Kidney (tissue), 14 donors: ENCODE measurements around the gene INPP5A. TPM values are rescaled to one million over a fixed set of nuclear protein-coding genes. Genes with fewer than 3 reads are reported as not detected.

Experiments used
- DNase-seq, 5 donors: peaks; one replicate each; pipeline ENCODE4 v3.0.0-alpha.2; 2013 to 2020
- FAIRE-seq: peaks from 2 replicates; lab custom pipeline; 2012; peaks lifted over from hg19 to GRCh38; lab: Jason Lieb, UNC
- H3K27ac ChIP-seq, 2 donors: one replicate each; pipeline ENCODE4 v1.7.0; 2013; ENCODE audit warnings: low read depth in 2 of 2, low read length in 2 of 2, inconsistent platforms in 1 of 2
- H3K27me3 ChIP-seq: one replicate; pipeline ENCODE4 v1.7.1; 2013; ENCODE audit warnings: low read length, inconsistent platforms; ENCODE audit not compliant: control insufficient read depth, insufficient read depth
- H3K36me3 ChIP-seq, 3 donors: one replicate each; pipeline versions ENCODE4 v1.7.0 to v1.7.1; 2013; ENCODE audit warnings: low read length in 3 of 3, control low read depth in 1 of 3, inconsistent platforms in 1 of 3; ENCODE audit not compliant: insufficient read depth in 3 of 3, control insufficient read depth in 2 of 3
- H3K4me1 ChIP-seq, 3 donors: one replicate each; pipeline versions ENCODE4 v1.7.0 to v1.7.1; 2013; ENCODE audit warnings: low read length in 3 of 3, inconsistent platforms in 1 of 3, low read depth in 1 of 3; ENCODE audit not compliant: control insufficient read depth in 2 of 3, insufficient read depth in 2 of 3
- H3K4me3 ChIP-seq, 3 donors: one replicate each; pipeline versions ENCODE4 v1.7.0 to v1.8.1; 2013; ENCODE audit warnings: low read length in 3 of 3, control low read depth in 1 of 3, inconsistent platforms in 1 of 3
- H3K9ac ChIP-seq, 3 donors: one replicate each; pipeline versions ENCODE4 v1.7.0 to v1.7.1; 2013; ENCODE audit warnings: low read length in 3 of 3, control low read depth in 1 of 3, inconsistent platforms in 1 of 3
- H3K9me3 ChIP-seq, 3 donors: one replicate each; pipeline versions ENCODE4 v1.7.0 to v1.7.1; 2013; ENCODE audit warnings: low read length in 3 of 3, control low read depth in 1 of 3, inconsistent platforms in 1 of 3; ENCODE audit not compliant: control insufficient read depth in 2 of 3, insufficient read depth in 1 of 3
- CTCF ChIP-seq: IDR thresholded peaks from 3 replicates; pipeline ENCODE4 v1.5.1; 2012; ENCODE audit warnings: mild to moderate bottlenecking, moderate library complexity, borderline replicate concordance; ENCODE audit not compliant: insufficient read depth; ENCODE audit errors: extremely low read depth
- intact Hi-C: fragments of 100-400 bp; cut with DNase I; formaldehyde crosslinking; loops from one replicate; pipeline ENCODE4 v1.11.1; 2022
- polyA plus RNA-seq: library from polyadenylated mRNA; stranded (reverse); fragments of 350-450 nt; fragmentation: Illumina TruSeq; extraction: RNeasy Lipid Tissue Mini Kit (QIAGEN cat#74804); gene quantifications from one replicate; pipeline ENCODE4 v1.2.3, GENCODE V29; 2014; ENCODE audit warnings: low read depth, low replicate concordance; ENCODE audit not compliant: insufficient read depth
- total RNA-seq: library from RNA; stranded (reverse); fragmentation: NEBNext Ultra II Directional; extraction: Animal tissue kit (Norgen Biotek cat#: 25700); gene quantifications from one replicate; pipeline ENCODE4 v1.2.1, GENCODE V29; 2021
- donor health status: control.
- donor health status: control.
- donor health status: control.
- donor health status: control.
- donor health status: control.
- donor health status: DM: yes; HTN: yes; CAD: no.
- donor health status: Normal renal cell carcinoma (clear cell type).

The INPP5A gene
- total and polyA plus RNA-seq, 2 donors from 2014 or later, result 20.8 to 40.3 TPM

GRCh38 chr10:132748545-132749370 lies 211.2 kb downstream of the INPP5A start:
- H3K4me1 ChIP-seq, result no peaks in the 10 kb centered on the region
- peaks cover 0 to 10% (median 5%) of the 10 kb centered on the region in 3 donors for H3K36me3 ChIP-seq
- DNase-seq (peak in 4 of 5 donors; percentile 79 to 84 (median 82)), FAIRE-seq (no peak)
- no peak overlapping the region for H3K4me3 ChIP-seq
- no peak overlapping the region for H3K9ac ChIP-seq
- H3K27ac ChIP-seq, result no peak overlapping the region
- no peaks in the 10 kb centered on the region for H3K9me3 ChIP-seq
- H3K27me3 ChIP-seq, result no peaks in the 10 kb centered on the region
- intact Hi-C loops, result no loop called here
- TF ChIP-seq CTCF, result no peak

GRCh38 chr10:132749371-132749795 lies 211.8 kb downstream of the INPP5A start:
- Histone ChIP-seq H3K9me3 (no peaks in the 10 kb centered on the region), H3K4me1 (no peaks in the 10 kb centered on the region), H3K27ac (no peak overlapping the region), H3K9ac (no peak overlapping the region), H3K4me3 (no peak overlapping the region), H3K27me3 (no peaks in the 10 kb centered on the region), H3K36me3 (peaks cover 0 to 10% (median 5%) of the 10 kb centered on the region in 3 donors)
- DNase-seq, result peak in 4 of 5 donors; percentile 72 to 79 (median 76)
- intact Hi-C loops, result no loop called here
- no peak for FAIRE-seq
- no peak for TF ChIP-seq CTCF

- intact Hi-C loops, result no loop called here
- no peak for TF ChIP-seq CTCF
- DNase-seq (no peak), FAIRE-seq (no peak)
- no peak overlapping the region for H3K27ac ChIP-seq
- H3K36me3 ChIP-seq, result peaks cover under 1 to 10% (median 7%) of the 10 kb centered on the region in 3 donors
- H3K4me1 ChIP-seq, result no peaks in the 10 kb centered on the region
- no peaks in the 10 kb centered on the region for H3K27me3 ChIP-seq
- H3K9ac ChIP-seq, result no peak overlapping the region
- H3K4me3 ChIP-seq, result no peak overlapping the region
- peaks cover 0 to 2% (median 0%) of the 10 kb centered on the region in 3 donors for H3K9me3 ChIP-seq
These were observed 213.3 kb downstream of the INPP5A start for GRCh38 chr10:132750936-132751335.
